NB4 (cell line): ENCODE data around the gene RNASET2.

Experiments
- CTCF ChIP-seq: IDR thresholded peaks from one replicate; pipeline ENCODE4 v1.5.1; 2012; ENCODE audit warnings: low read depth, low read length
- MYC ChIP-seq: IDR thresholded peaks from 2 replicates; pipeline ENCODE4 v1.6.1; 2011; ENCODE audit warnings: low read depth, low read length

- no peak for TF ChIP-seq MYC
- TF ChIP-seq CTCF, result no peak
Measured at GRCh38 chr6:167005350-167006159, 49.2 kb upstream of the RNASET2 start.
